ENCODE measurements around the gene AKAP13. TPM values are rescaled to one million over a fixed set of nuclear protein-coding genes. Genes with fewer than 3 reads are reported as not detected.
A peak's percentile ranks its signal among the peaks of the same experiment; 100 is the strongest.
"Not testable (repeated sequence)": the region's sequence is repeated elsewhere in the genome, so short reads cannot be mapped to it uniquely, and the experiment has no call there.

The AKAP13 gene
- total RNA-seq (2014; rRNA removed; shearing (Covaris generic); ENCODE audit: low replicate concordance), result 12.2 and 36.4 TPM in 2 replicates

- Histone ChIP-seq H3K9me3 (no peaks in the 10 kb centered on the region), H3K27me3 (no peaks in the 10 kb centered on the region), H3K36me3 (no peaks in the 10 kb centered on the region; the same call in 1 of the 2 replicates), H3K4me3 (peak within 1 kb of the TSS; percentile 96)
- DNase-seq, result peak; percentile 100
Measured at GRCh38 chr15:85380217-85380811, at the start of gene AKAP13. Gene AKAP13 (plus strand): TSS chr15:85380603. CDS start chr15:85485721, 105,118 bp downstream.

GRCh38 chr15:85330901-85331588 is 49.4 kb upstream of the AKAP13 start:
- Histone ChIP-seq H3K4me3 (no peak overlapping the region), H3K36me3 (no peaks in the 10 kb centered on the region), H3K9me3 (no peaks in the 10 kb centered on the region), H3K27me3 (no peaks in the 10 kb centered on the region)
- DNase-seq, result peak; percentile 80

- no peak for DNase-seq
- Histone ChIP-seq H3K9me3 (no peaks in the 10 kb centered on the region), H3K27me3 (no peaks in the 10 kb centered on the region), H3K36me3 (no peaks in the 10 kb centered on the region), H3K4me3 (no peak overlapping the region)
Measured at GRCh38 chr15:85331655-85332285, 48.6 kb upstream of the AKAP13 start.

- Histone ChIP-seq H3K27me3 (no peaks in the 10 kb centered on the region), H3K9me3 (no peaks in the 10 kb centered on the region), H3K4me3 (no peak overlapping the region), H3K36me3 (no peaks in the 10 kb centered on the region)
- peak; percentile 39 for DNase-seq
Measured at GRCh38 chr15:85333132-85333831, 47.1 kb upstream of the AKAP13 start.

GRCh38 chr15:85334241-85334640 is 46.2 kb upstream of the AKAP13 start:
- no peak for DNase-seq
- no peaks in the 10 kb centered on the region for H3K27me3 ChIP-seq
- H3K4me3 ChIP-seq, result no peak overlapping the region
- H3K9me3 ChIP-seq, result no peaks in the 10 kb centered on the region
- no peaks in the 10 kb centered on the region for H3K36me3 ChIP-seq

- H3K27me3 ChIP-seq, result no peaks in the 10 kb centered on the region
- no peak overlapping the region for H3K4me3 ChIP-seq
- no peak for DNase-seq
- H3K9me3 ChIP-seq, result no peaks in the 10 kb centered on the region
- H3K36me3 ChIP-seq, result no peaks in the 10 kb centered on the region
Measured at GRCh38 chr15:85335193-85335942, 45.0 kb upstream of the AKAP13 start.

GRCh38 chr15:85336880-85337279 is 43.5 kb upstream of the AKAP13 start:
- Histone ChIP-seq H3K4me3 (no peak overlapping the region), H3K9me3 (no peaks in the 10 kb centered on the region), H3K27me3 (no peaks in the 10 kb centered on the region), H3K36me3 (no peaks in the 10 kb centered on the region)
- DNase-seq, result no peak

GRCh38 chr15:85337425-85338074 is 42.9 kb upstream of the AKAP13 start:
- no peak for DNase-seq

GRCh38 chr15:85340321-85340665 is 40.1 kb upstream of the AKAP13 start:
- no peak for DNase-seq
- Histone ChIP-seq H3K9me3 (no peaks in the 10 kb centered on the region), H3K36me3 (no peaks in the 10 kb centered on the region), H3K27me3 (no peaks in the 10 kb centered on the region), H3K4me3 (no peak overlapping the region)

More at GRCh38 chr15:85337425-85338074, 42.9 kb upstream of the AKAP13 start:
- no peaks in the 10 kb centered on the region for H3K36me3 ChIP-seq
- H3K4me3 ChIP-seq, result no peak overlapping the region
- H3K27me3 ChIP-seq, result no peaks in the 10 kb centered on the region
- H3K9me3 ChIP-seq, result no peaks in the 10 kb centered on the region

- no peak for DNase-seq
- H3K36me3 ChIP-seq, result no peaks in the 10 kb centered on the region
Measured at GRCh38 chr15:85340852-85341251, 39.6 kb upstream of the AKAP13 start.

GRCh38 chr15:85342163-85342562 is 38.2 kb upstream of the AKAP13 start:
- not testable (repeated sequence) for H3K9me3 ChIP-seq, H3K4me3 ChIP-seq, H3K27me3 ChIP-seq, DNase-seq, H3K36me3 ChIP-seq

More at GRCh38 chr15:85340852-85341251, 39.6 kb upstream of the AKAP13 start:
- Histone ChIP-seq H3K4me3 (no peak overlapping the region), H3K9me3 (no peaks in the 10 kb centered on the region), H3K27me3 (no peaks in the 10 kb centered on the region)

GRCh38 chr15:85343443-85343842 is 37.0 kb upstream of the AKAP13 start:
- H3K36me3 ChIP-seq, H3K4me3 ChIP-seq, H3K27me3 ChIP-seq, H3K9me3 ChIP-seq: not testable (repeated sequence)
- DNase-seq, result peak; percentile 10

- H3K36me3 ChIP-seq, DNase-seq, H3K4me3 ChIP-seq, H3K9me3 ChIP-seq, H3K27me3 ChIP-seq: not testable (repeated sequence)
Measured at GRCh38 chr15:85344241-85344640, 36.2 kb upstream of the AKAP13 start.

GRCh38 chr15:85344653-85345114 is 35.7 kb upstream of the AKAP13 start:
- not testable (repeated sequence) for H3K4me3 ChIP-seq
- peak; percentile 90 for DNase-seq

GRCh38 chr15:85345196-85345918 is 35.0 kb upstream of the AKAP13 start:
- not testable (repeated sequence) for H3K9me3 ChIP-seq, H3K27me3 ChIP-seq, H3K36me3 ChIP-seq, H3K4me3 ChIP-seq, DNase-seq

More at GRCh38 chr15:85344653-85345114, 35.7 kb upstream of the AKAP13 start:
- H3K36me3 ChIP-seq, H3K27me3 ChIP-seq, H3K9me3 ChIP-seq: not testable (repeated sequence)
